GM23338 (cell line): ENCODE data around the gene RFFL. TPM values are rescaled to one million over a fixed set of nuclear protein-coding genes. Genes with fewer than 3 reads are reported as not detected.

Source experiments
- ATAC-seq: fragments of 200-7000 bp; cut with Tn5 transposase; 3 replicates; pipeline ENCODE4 v1.9.1; 2020
- DNase-seq: peaks from one replicate; pipeline ENCODE4 v3.0.0-alpha.2; 2015; ENCODE audit warnings: low spot score
- H2AFZ ChIP-seq: fragments of 200-600 bp; sonication (generic); 2 replicates; pipeline ENCODE4 v1.8.0; 2016; ENCODE audit warnings: antibody characterized with exemption, mild to moderate bottlenecking, moderate library complexity
- H3F3A ChIP-seq: fragments of 200-600 bp; sonication (generic); replicated peaks from 2 replicates; pipeline ENCODE4 v1.8.0; 2017; ENCODE audit warnings: antibody characterized with exemption, mixed run types, low read depth
- H3K27ac ChIP-seq: fragments of 200-600 bp; sonication (generic); 2 replicates; pipeline ENCODE4 v1.6.1; 2016; ENCODE audit warnings: low read depth
- H3K27me3 ChIP-seq: fragments of 200-600 bp; sonication (generic); 2 replicates; pipeline ENCODE4 v1.8.0; 2016; ENCODE audit warnings: mild to moderate bottlenecking, mixed run types, moderate library complexity; ENCODE audit not compliant: insufficient read depth
- H3K36me3 ChIP-seq: fragments of 200-600 bp; sonication (generic); 2 replicates; pipeline ENCODE4 v1.8.0; 2016; ENCODE audit warnings: mild to moderate bottlenecking; ENCODE audit not compliant: insufficient read depth
- H3K4me1 ChIP-seq: fragments of 200-600 bp; sonication (generic); 2 replicates; pipeline ENCODE4 v1.8.0; 2016; ENCODE audit warnings: mild to moderate bottlenecking, moderate library complexity; ENCODE audit not compliant: insufficient read depth
- H3K4me2 ChIP-seq: fragments of 200-600 bp; sonication (generic); 2 replicates; pipeline ENCODE4 v1.7.1; 2017; ENCODE audit warnings: mixed run types
- H3K4me3 ChIP-seq: fragments of 200-600 bp; sonication (generic); 2 replicates; pipeline ENCODE4 v1.6.1; 2016; ENCODE audit warnings: mixed run types
- H3K79me2 ChIP-seq: fragments of 200-600 bp; sonication (generic); replicated peaks from 2 replicates; pipeline ENCODE4 v1.8.0; 2017; ENCODE audit warnings: mild to moderate bottlenecking; ENCODE audit not compliant: insufficient read depth
- H3K9me2 ChIP-seq: fragments of 200-600 bp; sonication (generic); 2 replicates; pipeline ENCODE4 v1.8.0; 2017; ENCODE audit not compliant: insufficient read depth
- H4K20me1 ChIP-seq: fragments of 200-600 bp; sonication (generic); replicated peaks from 2 replicates; pipeline ENCODE4 v1.8.0; 2017; ENCODE audit warnings: mild to moderate bottlenecking; ENCODE audit not compliant: insufficient read depth
- H3K27ac Mint-ChIP-seq: 2 replicates; pipeline ENCODE4 v1.8.0; 2020; ENCODE audit warnings: inconsistent platforms, mild to moderate bottlenecking, moderate library complexity, mixed read lengths
- H3K27me3 Mint-ChIP-seq: 3 replicates; pipeline ENCODE4 v1.8.0; 2022; ENCODE audit warnings: low read depth, mild to moderate bottlenecking, moderate library complexity, mixed read lengths, inconsistent platforms; ENCODE audit not compliant: insufficient read depth, poor library complexity
- H3K36me3 Mint-ChIP-seq: 3 replicates; pipeline ENCODE4 v1.8.0; 2021; ENCODE audit warnings: low read depth, mild to moderate bottlenecking, inconsistent platforms, moderate library complexity, mixed read lengths
- H3K4me1 Mint-ChIP-seq: 3 replicates; pipeline ENCODE4 v1.8.0; 2020; ENCODE audit warnings: mild to moderate bottlenecking, inconsistent platforms, mixed read lengths
- H3K4me3 Mint-ChIP-seq: 3 replicates; pipeline ENCODE4 v1.8.0; 2021; ENCODE audit warnings: moderate library complexity, mild to moderate bottlenecking, inconsistent platforms, mixed read lengths
- H3K9me3 Mint-ChIP-seq: 3 replicates; pipeline ENCODE4 v1.8.0; 2020; ENCODE audit warnings: moderate library complexity, mild to moderate bottlenecking, inconsistent platforms, mixed read lengths
- CREB1 ChIP-seq: fragments of 250-450 bp; sonication (Bioruptor Pico); IDR thresholded peaks from 2 replicates; pipeline ENCODE4 v1.5.0; 2020; ENCODE audit warnings: low read depth, mild to moderate bottlenecking, moderate library complexity
- EZH2 ChIP-seq: fragments of 200-600 bp; sonication (generic); IDR thresholded peaks from one replicate; pipeline ENCODE4 v1.8.0; 2017; ENCODE audit warnings: antibody characterized with exemption, mild to moderate bottlenecking, low read depth; ENCODE audit not compliant: unreplicated experiment
- EZH2phosphoT487 ChIP-seq: fragments of 200-600 bp; sonication (generic); IDR thresholded peaks from one replicate; pipeline ENCODE4 v1.8.1; 2018; ENCODE audit warnings: antibody characterized with exemption; ENCODE audit not compliant: unreplicated experiment
- JUNB ChIP-seq: IDR thresholded peaks from one replicate; pipeline ENCODE4 v1.6.1; 2016; ENCODE audit warnings: antibody characterized with exemption; ENCODE audit not compliant: unreplicated experiment
- NANOG ChIP-seq: IDR thresholded peaks from 2 replicates; pipeline ENCODE4 v1.6.1; 2016; ENCODE audit warnings: antibody characterized with exemption, borderline replicate concordance
- POLR2AphosphoS5 ChIP-seq: IDR thresholded peaks from 2 replicates; pipeline ENCODE4 v1.6.1; 2016; ENCODE audit warnings: antibody characterized with exemption, low read depth
- STAT1 ChIP-seq: IDR thresholded peaks from one replicate; pipeline ENCODE4 v1.6.1; 2016; ENCODE audit warnings: antibody characterized with exemption; ENCODE audit not compliant: unreplicated experiment
- ZNF114 ChIP-seq: fragments of 250-450 bp; sonication (Bioruptor Pico); IDR thresholded peaks from 2 replicates; pipeline ENCODE4 v1.5.0; 2020; ENCODE audit warnings: mild to moderate bottlenecking, moderate library complexity
- ZNF331 ChIP-seq: fragments of 250-450 bp; sonication (Bioruptor Pico); IDR thresholded peaks from 2 replicates; pipeline ENCODE4 v1.5.0; 2020; ENCODE audit warnings: low read depth, mild to moderate bottlenecking, moderate library complexity
- polyA plus RNA-seq: library from polyadenylated mRNA; unstranded; fragments of >200 nt; fragmentation: Nextera tagmentation; extraction: Ambion mirVana; gene quantifications from 2 replicates; pipeline ENCODE4 v1.2.1, GENCODE V29; 2016
- total RNA-seq: library from RNA; depleted of rRNA; stranded (reverse); fragments of >200 nt; shearing (Covaris generic); gene quantifications from 2 replicates; pipeline ENCODE4 v1.2.3, GENCODE V29; 2014
- TF ChIP-seq, protein P1 (sequence below): fragments of 250-450 bp; sonication (Bioruptor Pico); IDR thresholded peaks from 2 replicates; pipeline ENCODE4 v1.5.0; 2020; ENCODE audit warnings: mild to moderate bottlenecking, moderate library complexity
- TF ChIP-seq, protein P2 (sequence below), 2 experiments: fragments of 200-600 bp in 1 of 2; sonication (generic) in 1 of 2; conservative IDR thresholded peaks; 2 replicates each; pipeline versions ENCODE4 v1.5.1 to v1.6.1; 2016 to 2017; ENCODE audit warnings: antibody characterized with exemption in 2 of 2, low read depth in 2 of 2, mild to moderate bottlenecking in 2 of 2, moderate library complexity in 1 of 2
- TF ChIP-seq, protein P3 (sequence below): IDR thresholded peaks from one replicate; pipeline ENCODE4 v1.6.1; 2018; ENCODE audit warnings: antibody characterized with exemption; ENCODE audit not compliant: unreplicated experiment
- TF ChIP-seq, protein P4 (sequence below): IDR thresholded peaks from 2 replicates; pipeline ENCODE4 v1.6.1; 2016; ENCODE audit warnings: antibody characterized with exemption

RFFL gene
- total and polyA plus RNA-seq, 2 experiments from 2014 or later = 4.1 to 22.2 TPM

GRCh38 chr17:34974179-34974578, 89.3 kb downstream of the RFFL start:
- Mint-ChIP-seq H3K27ac (no peak overlapping the region), H3K36me3 (no peaks in the 10 kb centered on the region), H3K4me3 (no peak overlapping the region), H3K27me3 (peaks cover 2% of the 10 kb centered on the region), H3K9me3 (no peaks in the 10 kb centered on the region), H3K4me1 (peaks cover 2% of the 10 kb centered on the region; the same call in 1 of the 3 replicates)
- Histone ChIP-seq H4K20me1 (no peaks in the 10 kb centered on the region; the same call in 1 of the 2 replicates), H3K4me1 (no peaks in the 10 kb centered on the region), H3F3A (no peaks in the 10 kb centered on the region), H3K9me2 (no peaks in the 10 kb centered on the region), H3K4me3 (no peak overlapping the region), H3K4me2 (no peak overlapping the region), H2AFZ (no peak overlapping the region), H3K27me3 (no peaks in the 10 kb centered on the region), H3K27ac (no peak overlapping the region), H3K79me2 (no peaks in the 10 kb centered on the region), H3K36me3 (no peaks in the 10 kb centered on the region)
- TF ChIP-seq STAT1 = no peak
- no peak for TF ChIP-seq CREB1
- TF ChIP-seq, protein P1, sequence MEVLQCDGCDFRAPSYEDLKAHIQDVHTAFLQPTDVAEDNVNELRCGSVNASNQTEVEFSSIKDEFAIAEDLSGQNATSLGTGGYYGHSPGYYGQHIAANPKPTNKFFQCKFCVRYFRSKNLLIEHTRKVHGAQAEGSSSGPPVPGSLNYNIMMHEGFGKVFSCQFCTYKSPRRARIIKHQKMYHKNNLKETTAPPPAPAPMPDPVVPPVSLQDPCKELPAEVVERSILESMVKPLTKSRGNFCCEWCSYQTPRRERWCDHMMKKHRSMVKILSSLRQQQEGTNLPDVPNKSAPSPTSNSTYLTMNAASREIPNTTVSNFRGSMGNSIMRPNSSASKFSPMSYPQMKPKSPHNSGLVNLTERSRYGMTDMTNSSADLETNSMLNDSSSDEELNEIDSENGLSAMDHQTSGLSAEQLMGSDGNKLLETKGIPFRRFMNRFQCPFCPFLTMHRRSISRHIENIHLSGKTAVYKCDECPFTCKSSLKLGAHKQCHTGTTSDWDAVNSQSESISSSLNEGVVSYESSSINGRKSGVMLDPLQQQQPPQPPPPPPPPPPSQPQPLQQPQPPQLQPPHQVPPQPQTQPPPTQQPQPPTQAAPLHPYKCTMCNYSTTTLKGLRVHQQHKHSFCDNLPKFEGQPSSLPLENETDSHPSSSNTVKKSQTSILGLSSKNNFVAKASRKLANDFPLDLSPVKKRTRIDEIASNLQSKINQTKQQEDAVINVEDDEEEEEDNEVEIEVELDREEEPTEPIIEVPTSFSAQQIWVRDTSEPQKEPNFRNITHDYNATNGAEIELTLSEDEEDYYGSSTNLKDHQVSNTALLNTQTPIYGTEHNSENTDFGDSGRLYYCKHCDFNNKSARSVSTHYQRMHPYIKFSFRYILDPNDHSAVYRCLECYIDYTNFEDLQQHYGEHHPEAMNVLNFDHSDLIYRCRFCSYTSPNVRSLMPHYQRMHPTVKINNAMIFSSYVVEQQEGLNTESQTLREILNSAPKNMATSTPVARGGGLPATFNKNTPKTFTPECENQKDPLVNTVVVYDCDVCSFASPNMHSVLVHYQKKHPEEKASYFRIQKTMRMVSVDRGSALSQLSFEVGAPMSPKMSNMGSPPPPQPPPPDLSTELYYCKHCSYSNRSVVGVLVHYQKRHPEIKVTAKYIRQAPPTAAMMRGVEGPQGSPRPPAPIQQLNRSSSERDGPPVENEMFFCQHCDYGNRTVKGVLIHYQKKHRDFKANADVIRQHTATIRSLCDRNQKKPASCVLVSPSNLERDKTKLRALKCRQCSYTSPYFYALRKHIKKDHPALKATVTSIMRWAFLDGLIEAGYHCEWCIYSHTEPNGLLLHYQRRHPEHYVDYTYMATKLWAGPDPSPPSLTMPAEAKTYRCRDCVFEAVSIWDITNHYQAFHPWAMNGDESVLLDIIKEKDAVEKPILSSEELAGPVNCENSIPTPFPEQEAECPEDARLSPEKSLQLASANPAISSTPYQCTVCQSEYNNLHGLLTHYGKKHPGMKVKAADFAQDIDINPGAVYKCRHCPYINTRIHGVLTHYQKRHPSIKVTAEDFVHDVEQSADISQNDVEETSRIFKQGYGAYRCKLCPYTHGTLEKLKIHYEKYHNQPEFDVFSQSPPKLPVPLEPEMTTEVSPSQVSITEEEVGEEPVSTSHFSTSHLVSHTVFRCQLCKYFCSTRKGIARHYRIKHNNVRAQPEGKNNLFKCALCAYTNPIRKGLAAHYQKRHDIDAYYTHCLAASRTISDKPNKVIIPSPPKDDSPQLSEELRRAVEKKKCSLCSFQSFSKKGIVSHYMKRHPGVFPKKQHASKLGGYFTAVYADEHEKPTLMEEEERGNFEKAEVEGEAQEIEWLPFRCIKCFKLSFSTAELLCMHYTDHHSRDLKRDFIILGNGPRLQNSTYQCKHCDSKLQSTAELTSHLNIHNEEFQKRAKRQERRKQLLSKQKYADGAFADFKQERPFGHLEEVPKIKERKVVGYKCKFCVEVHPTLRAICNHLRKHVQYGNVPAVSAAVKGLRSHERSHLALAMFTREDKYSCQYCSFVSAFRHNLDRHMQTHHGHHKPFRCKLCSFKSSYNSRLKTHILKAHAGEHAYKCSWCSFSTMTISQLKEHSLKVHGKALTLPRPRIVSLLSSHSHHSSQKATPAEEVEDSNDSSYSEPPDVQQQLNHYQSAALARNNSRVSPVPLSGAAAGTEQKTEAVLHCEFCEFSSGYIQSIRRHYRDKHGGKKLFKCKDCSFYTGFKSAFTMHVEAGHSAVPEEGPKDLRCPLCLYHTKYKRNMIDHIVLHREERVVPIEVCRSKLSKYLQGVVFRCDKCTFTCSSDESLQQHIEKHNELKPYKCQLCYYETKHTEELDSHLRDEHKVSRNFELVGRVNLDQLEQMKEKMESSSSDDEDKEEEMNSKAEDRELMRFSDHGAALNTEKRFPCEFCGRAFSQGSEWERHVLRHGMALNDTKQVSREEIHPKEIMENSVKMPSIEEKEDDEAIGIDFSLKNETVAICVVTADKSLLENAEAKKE (CRISPR knock-in tag) = no peak
- TF ChIP-seq EZH2 = no peak
- TF ChIP-seq, protein P2, sequence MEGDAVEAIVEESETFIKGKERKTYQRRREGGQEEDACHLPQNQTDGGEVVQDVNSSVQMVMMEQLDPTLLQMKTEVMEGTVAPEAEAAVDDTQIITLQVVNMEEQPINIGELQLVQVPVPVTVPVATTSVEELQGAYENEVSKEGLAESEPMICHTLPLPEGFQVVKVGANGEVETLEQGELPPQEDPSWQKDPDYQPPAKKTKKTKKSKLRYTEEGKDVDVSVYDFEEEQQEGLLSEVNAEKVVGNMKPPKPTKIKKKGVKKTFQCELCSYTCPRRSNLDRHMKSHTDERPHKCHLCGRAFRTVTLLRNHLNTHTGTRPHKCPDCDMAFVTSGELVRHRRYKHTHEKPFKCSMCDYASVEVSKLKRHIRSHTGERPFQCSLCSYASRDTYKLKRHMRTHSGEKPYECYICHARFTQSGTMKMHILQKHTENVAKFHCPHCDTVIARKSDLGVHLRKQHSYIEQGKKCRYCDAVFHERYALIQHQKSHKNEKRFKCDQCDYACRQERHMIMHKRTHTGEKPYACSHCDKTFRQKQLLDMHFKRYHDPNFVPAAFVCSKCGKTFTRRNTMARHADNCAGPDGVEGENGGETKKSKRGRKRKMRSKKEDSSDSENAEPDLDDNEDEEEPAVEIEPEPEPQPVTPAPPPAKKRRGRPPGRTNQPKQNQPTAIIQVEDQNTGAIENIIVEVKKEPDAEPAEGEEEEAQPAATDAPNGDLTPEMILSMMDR (conservative IDR thresholded peaks at IDR 0.05; ENCODE audit: low read depth in 2 of 2) = no peak
- no peak for TF ChIP-seq EZH2phosphoT487
- no peak for TF ChIP-seq POLR2AphosphoS5
- TF ChIP-seq, protein P3, sequence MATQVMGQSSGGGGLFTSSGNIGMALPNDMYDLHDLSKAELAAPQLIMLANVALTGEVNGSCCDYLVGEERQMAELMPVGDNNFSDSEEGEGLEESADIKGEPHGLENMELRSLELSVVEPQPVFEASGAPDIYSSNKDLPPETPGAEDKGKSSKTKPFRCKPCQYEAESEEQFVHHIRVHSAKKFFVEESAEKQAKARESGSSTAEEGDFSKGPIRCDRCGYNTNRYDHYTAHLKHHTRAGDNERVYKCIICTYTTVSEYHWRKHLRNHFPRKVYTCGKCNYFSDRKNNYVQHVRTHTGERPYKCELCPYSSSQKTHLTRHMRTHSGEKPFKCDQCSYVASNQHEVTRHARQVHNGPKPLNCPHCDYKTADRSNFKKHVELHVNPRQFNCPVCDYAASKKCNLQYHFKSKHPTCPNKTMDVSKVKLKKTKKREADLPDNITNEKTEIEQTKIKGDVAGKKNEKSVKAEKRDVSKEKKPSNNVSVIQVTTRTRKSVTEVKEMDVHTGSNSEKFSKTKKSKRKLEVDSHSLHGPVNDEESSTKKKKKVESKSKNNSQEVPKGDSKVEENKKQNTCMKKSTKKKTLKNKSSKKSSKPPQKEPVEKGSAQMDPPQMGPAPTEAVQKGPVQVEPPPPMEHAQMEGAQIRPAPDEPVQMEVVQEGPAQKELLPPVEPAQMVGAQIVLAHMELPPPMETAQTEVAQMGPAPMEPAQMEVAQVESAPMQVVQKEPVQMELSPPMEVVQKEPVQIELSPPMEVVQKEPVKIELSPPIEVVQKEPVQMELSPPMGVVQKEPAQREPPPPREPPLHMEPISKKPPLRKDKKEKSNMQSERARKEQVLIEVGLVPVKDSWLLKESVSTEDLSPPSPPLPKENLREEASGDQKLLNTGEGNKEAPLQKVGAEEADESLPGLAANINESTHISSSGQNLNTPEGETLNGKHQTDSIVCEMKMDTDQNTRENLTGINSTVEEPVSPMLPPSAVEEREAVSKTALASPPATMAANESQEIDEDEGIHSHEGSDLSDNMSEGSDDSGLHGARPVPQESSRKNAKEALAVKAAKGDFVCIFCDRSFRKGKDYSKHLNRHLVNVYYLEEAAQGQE = no peak
- TF ChIP-seq NANOG = no peak
- no peak for TF ChIP-seq ZNF114
- TF ChIP-seq JUNB = no peak
- TF ChIP-seq, protein P4, sequence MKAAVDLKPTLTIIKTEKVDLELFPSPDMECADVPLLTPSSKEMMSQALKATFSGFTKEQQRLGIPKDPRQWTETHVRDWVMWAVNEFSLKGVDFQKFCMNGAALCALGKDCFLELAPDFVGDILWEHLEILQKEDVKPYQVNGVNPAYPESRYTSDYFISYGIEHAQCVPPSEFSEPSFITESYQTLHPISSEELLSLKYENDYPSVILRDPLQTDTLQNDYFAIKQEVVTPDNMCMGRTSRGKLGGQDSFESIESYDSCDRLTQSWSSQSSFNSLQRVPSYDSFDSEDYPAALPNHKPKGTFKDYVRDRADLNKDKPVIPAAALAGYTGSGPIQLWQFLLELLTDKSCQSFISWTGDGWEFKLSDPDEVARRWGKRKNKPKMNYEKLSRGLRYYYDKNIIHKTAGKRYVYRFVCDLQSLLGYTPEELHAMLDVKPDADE = no peak
- no peak for TF ChIP-seq ZNF331 (CRISPR knock-in tag)
- no peak for DNase-seq
- ATAC-seq = no peak
